Measurements from ENCODE around the gene MTMR3. TPM values are rescaled to one million over a fixed set of nuclear protein-coding genes. Genes with fewer than 3 reads are reported as not detected.
A peak's percentile ranks its signal among the peaks of the same experiment; 100 is the strongest.

Gene MTMR3
- total RNA-seq, 2 experiments from 2014 or later, result 22.7 to 25.3 TPM

GRCh38 chr22:29872144-29872893, 10.7 kb upstream of the MTMR3 start:
- DNase-seq, result no peak
- Mint-ChIP-seq H3K27ac (no peak overlapping the region), H3K36me3 (no peaks in the 10 kb centered on the region), H3K9me3 (no peaks in the 10 kb centered on the region), H3K27me3 (peaks cover 2% of the 10 kb centered on the region), H3K4me3 (no peak overlapping the region), H3K4me1 (ENCODE audit: low read depth) (peaks cover 3% of the 10 kb centered on the region)
- ChIA-PET POLR2A (no interaction called here), CTCF (interaction anchor here (1.6 kb wide), 1 partner anchor 11 kb away, joined by 4 read pairs; the partner anchor contains the start of gene MTMR3)
- intact Hi-C loops (cut with micrococcal nuclease), result no loop called here

- POLR2A ChIA-PET, result no interaction called here
- H3K4me3 Mint-ChIP-seq, result no peak overlapping the region
- H3K27ac Mint-ChIP-seq, result no peak overlapping the region
- no peaks in the 10 kb centered on the region for H3K9me3 Mint-ChIP-seq
- H3K4me1 Mint-ChIP-seq (ENCODE audit: low read depth), result peaks cover 3% of the 10 kb centered on the region
- intact Hi-C loops (cut with micrococcal nuclease), result no loop called here
- CTCF ChIA-PET, result interaction anchor here (1.6 kb wide), 1 partner anchor 10 kb away, joined by 4 read pairs; the partner anchor contains the start of gene MTMR3
- DNase-seq, result no peak
- peaks cover 2% of the 10 kb centered on the region for H3K27me3 Mint-ChIP-seq
- H3K36me3 Mint-ChIP-seq, result no peaks in the 10 kb centered on the region
Measured at GRCh38 chr22:29872989-29873388, 10.0 kb upstream of the MTMR3 start.

- ChIA-PET POLR2A (interaction anchor here (1.2 kb wide), 1 partner anchor 9 kb away, joined by 3 read pairs; the partner anchor contains the start of gene MTMR3), CTCF (interaction anchor here (0.6 kb wide), 1 partner anchor 718 kb away, joined by 3 read pairs; the partner anchor contains the start of gene PES1)
- Mint-ChIP-seq H3K27me3 (no peaks in the 10 kb centered on the region), H3K27ac (no peak overlapping the region), H3K4me3 (no peak overlapping the region), H3K4me1 (ENCODE audit: low read depth) (peaks cover 3% of the 10 kb centered on the region), H3K9me3 (no peaks in the 10 kb centered on the region), H3K36me3 (no peaks in the 10 kb centered on the region)
- no peak for DNase-seq
- intact Hi-C loops (cut with micrococcal nuclease), result no loop called here
Measured at GRCh38 chr22:29873943-29874342, 9.0 kb upstream of the MTMR3 start.

GRCh38 chr22:29877620-29878019, 5.4 kb upstream of the MTMR3 start:
- intact Hi-C loops (cut with micrococcal nuclease), result no loop called here
- Mint-ChIP-seq H3K27me3 (no peaks in the 10 kb centered on the region), H3K9me3 (no peaks in the 10 kb centered on the region), H3K4me3 (no peak overlapping the region), H3K27ac (no peak overlapping the region), H3K36me3 (no peaks in the 10 kb centered on the region), H3K4me1 (ENCODE audit: low read depth) (no peaks in the 10 kb centered on the region)
- ChIA-PET CTCF (no interaction called here), POLR2A (no interaction called here)
- no peak for DNase-seq

GRCh38 chr22:29879753-29880152, 3.2 kb upstream of the MTMR3 start:
- DNase-seq, result peak; percentile 21
- ChIA-PET CTCF (interaction anchor here (0.7 kb wide), 1 partner anchor 227 kb away, joined by 3 read pairs; no protein-coding TSS in a partner anchor), POLR2A (interaction anchor here (0.6 kb wide), 1 partner anchor 525 kb away, joined by 4 read pairs; no protein-coding TSS in a partner anchor)
- Mint-ChIP-seq H3K27ac (no peak overlapping the region), H3K4me1 (ENCODE audit: low read depth) (peaks cover 10% of the 10 kb centered on the region), H3K36me3 (no peaks in the 10 kb centered on the region), H3K27me3 (no peaks in the 10 kb centered on the region), H3K9me3 (no peaks in the 10 kb centered on the region), H3K4me3 (no peak overlapping the region)
- intact Hi-C loops (cut with micrococcal nuclease), result no loop called here

- H3K27ac Mint-ChIP-seq, result peak overlapping the region; percentile 31
- H3K27me3 Mint-ChIP-seq, result no peaks in the 10 kb centered on the region
- peaks cover 11% of the 10 kb centered on the region for H3K4me1 Mint-ChIP-seq (ENCODE audit: low read depth)
- intact Hi-C loops (cut with micrococcal nuclease), result loop anchor here (1.0 to 2.0 kb wide), 3 partner anchors 44 to 279 kb away; partner anchors contain the start of genes ASCC2, NF2, UQCR10 and ZMAT5
- no peaks in the 10 kb centered on the region for H3K36me3 Mint-ChIP-seq
- H3K9me3 Mint-ChIP-seq, result no peaks in the 10 kb centered on the region
- peak overlapping the region; percentile 86 for H3K4me3 Mint-ChIP-seq
- no peak for DNase-seq
- POLR2A ChIA-PET, result interaction anchor here (1.1 to 1.7 kb wide), 4 partner anchors 9 to 61 kb away, joined by 3 to 9 read pairs (median 4); partner anchors contain the start of gene ASCC2
- CTCF ChIA-PET, result interaction anchor here (1.1 to 1.6 kb wide), 5 partner anchors 10 to 257 kb away, joined by 3 to 8 read pairs (median 5); no protein-coding TSS in a partner anchor
Measured at GRCh38 chr22:29882716-29883044, 294 bp upstream of the MTMR3 start.

GRCh38 chr22:29883775-29884097, 762 bp downstream of the MTMR3 start:
- no peaks in the 10 kb centered on the region for H3K27me3 Mint-ChIP-seq
- peaks cover 15% of the 10 kb centered on the region for H3K4me1 Mint-ChIP-seq (ENCODE audit: low read depth)
- CTCF ChIA-PET, result interaction anchor here (0.6 to 1.6 kb wide), 5 partner anchors 11 to 205 kb away, joined by 3 to 8 read pairs (median 5); no protein-coding TSS in a partner anchor
- H3K36me3 Mint-ChIP-seq, result no peaks in the 10 kb centered on the region
- peak overlapping the region; percentile 86 for H3K4me3 Mint-ChIP-seq
- no peak for DNase-seq
- POLR2A ChIA-PET, result interaction anchor here (0.6 to 1.7 kb wide), 6 partner anchors 10 to 272 kb away, joined by 3 to 9 read pairs (median 4); partner anchors contain the start of gene ASCC2
- intact Hi-C loops (cut with micrococcal nuclease), result loop anchor here (1.0 to 2.0 kb wide), 3 partner anchors 45 to 280 kb away; partner anchors contain the start of genes ASCC2, NF2, UQCR10 and ZMAT5
- H3K27ac Mint-ChIP-seq, result peak overlapping the region; percentile 73
- no peaks in the 10 kb centered on the region for H3K9me3 Mint-ChIP-seq

- Mint-ChIP-seq H3K4me1 (ENCODE audit: low read depth) (peaks cover 17% of the 10 kb centered on the region), H3K27ac (no peak overlapping the region), H3K36me3 (no peaks in the 10 kb centered on the region), H3K9me3 (no peaks in the 10 kb centered on the region), H3K4me3 (no peak overlapping the region), H3K27me3 (no peaks in the 10 kb centered on the region)
- no peak for DNase-seq
- ChIA-PET CTCF (no interaction called here), POLR2A (no interaction called here)
- intact Hi-C loops (cut with micrococcal nuclease), result no loop called here
Measured at GRCh38 chr22:29885610-29886009, 2.6 kb downstream of the MTMR3 start.

GRCh38 chr22:29886596-29886995, 3.6 kb downstream of the MTMR3 start:
- Mint-ChIP-seq H3K4me1 (ENCODE audit: low read depth) (peaks cover 18% of the 10 kb centered on the region), H3K36me3 (no peaks in the 10 kb centered on the region), H3K4me3 (no peak overlapping the region), H3K27me3 (no peaks in the 10 kb centered on the region), H3K27ac (no peak overlapping the region), H3K9me3 (no peaks in the 10 kb centered on the region)
- CTCF ChIA-PET, result no interaction called here
- POLR2A ChIA-PET, result interaction anchor here (0.6 kb wide), 1 partner anchor 114 kb away, joined by 3 read pairs; no protein-coding TSS in a partner anchor
- intact Hi-C loops (cut with micrococcal nuclease), result no loop called here
- DNase-seq, result no peak

GRCh38 chr22:29887358-29887757, 4.4 kb downstream of the MTMR3 start:
- Mint-ChIP-seq H3K9me3 (no peaks in the 10 kb centered on the region), H3K4me3 (no peak overlapping the region), H3K27ac (no peak overlapping the region), H3K36me3 (no peaks in the 10 kb centered on the region), H3K27me3 (no peaks in the 10 kb centered on the region), H3K4me1 (ENCODE audit: low read depth) (peaks cover 21% of the 10 kb centered on the region)
- no peak for DNase-seq
- intact Hi-C loops (cut with micrococcal nuclease), result no loop called here
- ChIA-PET POLR2A (interaction anchor here (0.6 kb wide), 1 partner anchor 113 kb away, joined by 3 read pairs; no protein-coding TSS in a partner anchor), CTCF (no interaction called here)

- POLR2A ChIA-PET, result no interaction called here
- CTCF ChIA-PET, result no interaction called here
Measured at GRCh38 chr22:29890760-29891159, 7.8 kb downstream of the MTMR3 start.

GRCh38 chr22:29892315-29893156, 9.6 kb downstream of the MTMR3 start:
- ChIA-PET CTCF (no interaction called here), POLR2A (no interaction called here)
- H3K27me3 Mint-ChIP-seq, result no peaks in the 10 kb centered on the region
- H3K27ac Mint-ChIP-seq, result no peak overlapping the region
- H3K4me1 Mint-ChIP-seq (ENCODE audit: low read depth), result peaks cover 30% of the 10 kb centered on the region
- no peaks in the 10 kb centered on the region for H3K36me3 Mint-ChIP-seq
- H3K9me3 Mint-ChIP-seq, result no peaks in the 10 kb centered on the region
- no peak for DNase-seq
- intact Hi-C loops (cut with micrococcal nuclease), result no loop called here
- H3K4me3 Mint-ChIP-seq, result no peak overlapping the region

More at GRCh38 chr22:29890760-29891159, 7.8 kb downstream of the MTMR3 start:
- Mint-ChIP-seq H3K27ac (no peak overlapping the region), H3K9me3 (no peaks in the 10 kb centered on the region), H3K4me3 (no peak overlapping the region), H3K4me1 (ENCODE audit: low read depth) (peaks cover 28% of the 10 kb centered on the region), H3K27me3 (no peaks in the 10 kb centered on the region), H3K36me3 (no peaks in the 10 kb centered on the region)
- intact Hi-C loops (cut with micrococcal nuclease), result no loop called here
- no peak for DNase-seq

Data from activated CD4-positive, alpha-beta memory T cell treated with anti-CD3 and anti-CD28 coated beads for 36 hours (primary cell).